ENCODE data around the gene PINLYP.
"Not testable (repeated sequence)": the region's sequence is repeated elsewhere in the genome, so short reads cannot be mapped to it uniquely, and the experiment has no call there.

Gene PINLYP

DNA sequence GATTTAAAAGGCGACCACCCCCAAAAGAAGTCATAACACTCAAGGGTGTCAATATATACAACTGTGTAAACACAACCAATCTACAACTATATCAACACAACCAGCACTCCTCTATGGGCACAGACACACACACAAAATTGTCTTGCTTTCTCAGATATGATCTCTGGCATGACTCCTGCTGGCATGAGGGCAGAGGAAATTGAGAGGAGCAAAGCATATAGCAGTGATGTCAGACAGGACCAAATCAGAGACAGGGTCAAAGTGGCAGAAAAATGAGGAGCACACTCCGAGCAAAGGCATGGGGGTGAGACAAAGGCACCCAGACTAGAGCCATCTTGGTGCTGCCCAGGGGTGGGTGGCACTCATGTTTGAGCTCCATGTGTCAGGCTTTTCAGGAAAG is 10.7 kb downstream of the PINLYP start:
- DNase-seq, result no peak

DNA sequence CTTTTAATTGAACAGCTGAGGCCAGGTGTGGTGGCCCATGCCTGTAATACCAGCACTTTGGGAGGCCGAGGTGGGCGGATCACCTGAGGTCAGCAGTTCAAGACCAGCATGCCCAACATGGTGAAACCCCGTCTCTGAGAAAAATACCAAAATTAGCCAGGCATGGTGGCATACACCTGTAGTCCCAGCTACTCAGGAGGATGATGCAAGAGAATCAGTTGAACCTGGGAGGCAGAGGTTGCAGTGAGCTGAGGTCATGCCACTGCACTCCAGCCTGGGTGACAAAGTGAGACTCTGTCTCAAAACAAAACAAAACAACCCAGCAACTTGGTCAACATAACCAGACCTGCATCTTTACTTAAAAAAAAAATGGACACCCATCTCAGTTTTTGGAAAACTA is 11.4 kb downstream of the PINLYP start:
- not testable (repeated sequence) for DNase-seq

DNA sequence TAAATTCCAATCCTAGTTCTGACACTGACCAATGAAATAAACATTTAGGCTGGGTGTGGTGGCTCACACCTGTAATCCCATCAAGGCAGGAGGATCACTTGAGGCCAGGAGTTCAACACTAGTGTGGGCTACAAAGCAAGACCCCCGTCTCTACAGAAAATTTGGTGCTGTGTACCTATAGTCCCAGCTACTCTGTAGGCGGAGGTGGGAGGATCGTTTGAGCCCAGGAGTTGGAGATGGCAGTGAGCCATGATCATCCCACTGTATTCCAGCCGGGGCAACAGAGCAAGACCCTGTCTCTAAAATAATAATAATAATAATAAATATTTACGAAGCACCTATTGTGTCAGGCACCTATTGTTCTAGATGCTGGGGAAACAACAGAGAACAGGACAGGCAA is 13.7 kb downstream of the PINLYP start:
- no peak for DNase-seq

DNA sequence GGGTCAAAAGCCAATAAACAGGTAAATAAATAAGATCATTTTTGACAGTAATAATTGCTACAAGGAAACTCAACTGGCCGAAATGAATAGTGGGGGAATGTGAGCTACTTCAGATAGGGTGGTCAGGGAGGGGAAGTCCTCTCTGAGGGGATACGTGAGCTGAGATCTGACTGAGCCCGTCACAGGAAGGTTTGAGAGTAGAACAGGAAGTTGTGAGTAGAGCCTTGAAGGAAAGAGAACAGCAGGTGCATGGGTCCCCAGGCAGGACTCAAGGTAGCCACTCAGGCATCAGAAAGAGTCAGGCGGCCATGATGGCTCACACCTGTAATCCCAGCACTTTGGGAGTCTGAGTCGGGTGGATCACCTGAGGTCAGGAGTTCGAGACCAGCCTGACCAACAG is 14.1 kb downstream of the PINLYP start:
- no peak for DNase-seq

DNA sequence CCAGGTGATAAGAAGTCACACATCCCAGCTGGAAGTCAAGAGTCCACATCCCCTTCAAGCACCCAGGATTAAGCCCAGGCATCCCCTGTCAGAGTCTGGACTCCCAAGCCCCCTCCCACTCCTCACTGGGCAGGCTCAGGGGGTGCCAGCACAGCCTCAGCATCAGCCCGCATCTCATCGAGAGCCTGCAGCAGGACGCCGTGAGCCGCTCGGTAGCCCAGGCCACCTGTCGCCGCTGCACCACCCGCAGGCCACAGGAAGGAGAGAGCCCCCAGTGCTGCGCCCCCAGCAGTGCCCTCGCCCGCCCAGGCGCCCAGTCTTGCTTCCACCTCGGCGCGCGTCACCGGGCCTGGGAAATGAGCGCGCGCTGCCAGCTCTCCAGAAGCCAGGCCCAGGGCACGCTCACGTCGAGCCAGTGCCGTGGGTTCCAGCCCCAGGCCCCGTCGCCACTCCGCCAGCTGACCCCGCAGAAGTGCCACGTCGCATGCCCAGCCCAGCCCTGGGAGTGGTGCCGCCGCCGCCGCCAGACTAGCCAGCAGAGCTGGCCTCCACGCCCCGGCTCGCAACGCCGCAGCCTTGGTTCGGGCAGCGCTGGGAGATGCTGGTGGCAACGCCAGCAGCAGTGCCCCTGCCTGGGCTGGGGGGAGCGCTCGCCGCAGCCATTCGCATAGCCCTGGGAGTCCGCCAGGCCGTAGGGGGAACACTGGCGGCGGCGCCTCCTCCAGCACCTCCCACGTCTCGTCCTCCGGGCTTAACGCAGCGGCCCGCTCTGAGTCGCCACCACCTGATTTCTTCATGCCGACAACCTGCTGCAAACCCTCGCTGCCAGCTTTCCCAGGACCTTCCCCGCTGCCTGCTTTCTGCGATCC is 16.5 kb downstream of the PINLYP start:
- no peak for DNase-seq

DNA sequence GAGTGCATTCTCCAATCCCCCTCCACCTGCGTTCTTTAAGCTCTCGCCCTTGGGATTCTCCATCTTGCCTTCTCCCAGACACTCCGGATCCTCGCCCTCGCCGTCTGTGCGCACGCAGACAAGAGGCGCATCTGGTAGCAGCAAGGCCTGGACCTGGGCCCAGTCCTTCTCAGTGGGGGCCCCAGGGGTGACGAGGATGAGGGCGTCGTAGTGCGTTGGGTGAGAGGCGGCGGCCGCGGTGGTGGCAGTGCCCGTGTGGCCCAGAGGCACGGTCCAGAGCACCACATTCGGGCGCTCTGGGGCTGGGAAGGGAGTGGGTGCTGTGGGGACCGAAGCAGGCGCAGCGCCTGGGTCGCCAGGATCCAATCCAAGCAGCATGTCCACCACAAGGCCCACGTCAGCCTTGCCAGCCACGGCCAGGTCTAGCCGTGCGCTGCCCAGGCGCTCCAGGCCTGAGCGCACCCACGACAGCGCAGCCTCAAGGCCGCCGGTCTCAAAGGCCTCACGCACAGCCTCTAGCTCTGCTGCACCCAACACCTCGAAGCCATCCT is 17.3 kb downstream of the PINLYP start:
- no peak for DNase-seq

DNA sequence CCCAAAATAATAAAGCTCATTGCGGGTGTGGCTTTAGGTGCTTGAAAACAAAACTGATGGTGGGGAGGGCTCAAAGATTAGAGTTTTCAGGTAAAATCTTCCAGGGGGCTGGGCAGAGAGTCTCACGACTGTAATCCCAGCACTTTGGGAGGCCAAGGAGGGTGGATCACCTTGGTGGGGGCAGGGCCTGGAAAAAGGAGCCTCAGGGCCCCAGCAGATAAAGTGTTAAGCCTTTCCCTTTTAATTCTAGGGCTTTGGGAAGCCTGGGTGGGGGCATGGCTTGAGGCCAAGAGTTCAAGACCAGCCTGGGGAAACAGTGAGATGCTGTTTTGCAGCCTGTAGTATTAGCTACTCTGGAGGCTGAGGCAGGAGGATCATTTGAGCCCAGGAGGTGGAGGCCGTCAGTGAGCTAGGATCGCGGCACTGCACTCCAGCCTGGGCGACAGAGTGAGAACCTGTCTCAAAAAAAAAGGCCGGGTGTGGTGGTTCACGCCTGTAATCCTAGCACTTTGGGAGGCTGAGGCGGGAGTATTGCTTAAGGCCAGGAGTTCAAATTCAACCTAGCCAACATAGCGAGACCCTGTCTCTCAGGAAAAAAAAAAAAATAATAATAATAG is 18.6 kb downstream of the PINLYP start:
- no peak for DNase-seq

DNA sequence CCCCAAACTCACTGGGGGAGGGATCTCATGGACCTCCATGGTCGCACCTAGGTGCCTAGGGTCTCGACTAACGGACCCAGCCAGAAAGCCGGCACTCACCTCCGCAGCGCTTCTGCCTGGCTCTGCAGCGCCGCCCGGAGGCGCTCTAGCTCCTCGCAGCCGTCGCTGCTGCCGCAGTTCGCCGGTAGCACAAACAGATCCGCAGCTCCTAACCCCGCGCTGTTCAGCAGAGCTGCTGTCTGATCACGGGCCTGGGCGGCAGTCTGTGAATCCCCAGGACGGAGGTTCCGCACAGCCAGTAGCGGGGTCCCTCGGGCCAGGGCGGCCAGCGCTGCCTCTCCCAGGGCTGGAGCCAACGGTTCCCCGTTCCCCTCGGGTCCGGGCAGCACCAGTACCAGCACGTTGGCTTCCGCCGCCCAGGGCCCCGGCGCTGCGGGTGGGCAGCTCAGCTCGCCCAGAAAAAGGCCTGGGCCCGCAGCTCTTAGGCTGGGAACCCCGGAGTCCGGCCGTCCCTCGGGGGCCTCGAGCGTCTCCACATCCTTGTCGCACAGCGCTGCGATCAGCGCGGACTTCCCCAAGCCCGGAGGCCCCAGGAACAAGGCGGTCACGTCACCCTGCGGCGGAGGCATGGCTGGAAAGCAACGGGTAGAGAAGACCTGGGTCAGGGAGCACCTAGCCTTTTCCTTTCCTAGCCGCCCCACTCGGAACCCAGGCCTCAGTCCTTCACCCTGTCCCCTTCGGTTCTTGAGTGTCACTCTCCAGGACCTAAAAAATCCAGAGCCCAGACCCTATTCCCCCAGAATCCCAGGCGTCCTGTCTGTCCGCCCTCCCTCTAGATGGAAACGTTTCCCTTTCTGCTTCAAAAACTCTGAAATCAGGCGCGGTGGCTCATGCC is 19.4 kb downstream of the PINLYP start:
- peak; percentile 78 for DNase-seq

DNA sequence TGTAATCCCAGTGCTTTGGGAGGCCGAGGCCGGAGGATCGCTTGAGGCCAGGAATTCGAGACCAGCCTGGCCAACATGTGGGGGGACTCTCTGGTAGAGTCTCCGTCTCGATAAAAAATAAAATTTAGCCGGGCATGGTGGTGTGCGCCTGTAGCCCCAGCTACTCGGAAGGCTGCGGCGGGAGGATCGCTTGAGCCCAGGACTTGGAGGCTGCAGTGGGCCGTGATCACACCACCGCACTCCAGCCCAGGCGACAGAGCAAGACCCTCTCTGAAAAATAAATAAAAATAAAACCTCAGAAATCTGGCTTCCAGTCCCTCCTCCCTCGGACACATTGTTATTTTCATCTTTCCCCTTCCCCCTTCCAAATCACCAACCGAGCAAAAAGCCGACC is 20.0 kb downstream of the PINLYP start:
- DNase-seq, result no peak

DNA sequence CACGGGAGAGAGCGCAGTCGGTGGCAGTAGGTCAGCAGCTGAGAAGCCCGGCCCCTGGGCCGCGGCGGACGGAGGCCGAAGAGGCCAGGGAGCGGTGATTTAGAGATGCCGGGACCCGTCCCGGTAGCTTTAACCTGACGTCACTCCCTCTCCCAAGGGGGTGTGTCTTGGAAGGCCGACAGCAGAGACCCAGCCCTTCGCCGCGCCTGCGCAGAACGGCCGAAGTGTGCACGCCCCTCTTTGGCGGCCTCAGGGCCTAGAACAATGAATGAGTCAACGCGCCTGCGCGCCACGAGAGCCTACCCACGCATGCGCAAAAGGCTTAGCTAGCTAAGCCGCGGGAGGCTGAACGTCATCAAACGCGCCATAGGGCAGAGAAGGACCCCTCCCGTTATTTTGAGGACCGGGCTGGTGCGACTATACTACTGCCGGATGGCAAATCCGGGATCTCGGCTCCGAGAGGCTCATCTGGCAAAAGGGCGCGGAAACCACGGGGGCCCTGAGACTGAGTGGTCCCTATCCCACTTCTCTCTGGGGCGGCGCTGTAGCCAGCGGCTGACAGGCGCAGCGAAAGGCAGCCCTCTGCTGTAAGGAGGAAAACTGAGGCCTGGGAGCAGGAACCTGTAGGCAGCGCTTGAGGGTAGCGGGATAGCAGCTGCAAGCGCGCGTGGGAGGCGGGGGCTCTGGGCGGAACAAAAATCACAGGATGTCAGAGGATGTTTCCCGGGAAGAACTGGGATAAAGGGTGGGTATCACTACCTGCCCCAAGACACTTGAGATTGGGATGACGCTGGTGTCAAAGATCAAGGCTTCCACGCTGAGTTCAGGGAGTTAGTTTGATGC is 20.6 kb downstream of the PINLYP start, which contains the start of the genes IRGQ and ZNF576:
IRGQ (minus strand) TSS at position 136 of the 843 bp plus-strand sequence. CDS start 796 bp downstream, outside the sequence.
ZNF576 (plus strand) TSS at position 597 of the 843 bp plus-strand sequence. CDS start 514 bp downstream, outside the sequence.
- peak; percentile 100 for DNase-seq

DNA sequence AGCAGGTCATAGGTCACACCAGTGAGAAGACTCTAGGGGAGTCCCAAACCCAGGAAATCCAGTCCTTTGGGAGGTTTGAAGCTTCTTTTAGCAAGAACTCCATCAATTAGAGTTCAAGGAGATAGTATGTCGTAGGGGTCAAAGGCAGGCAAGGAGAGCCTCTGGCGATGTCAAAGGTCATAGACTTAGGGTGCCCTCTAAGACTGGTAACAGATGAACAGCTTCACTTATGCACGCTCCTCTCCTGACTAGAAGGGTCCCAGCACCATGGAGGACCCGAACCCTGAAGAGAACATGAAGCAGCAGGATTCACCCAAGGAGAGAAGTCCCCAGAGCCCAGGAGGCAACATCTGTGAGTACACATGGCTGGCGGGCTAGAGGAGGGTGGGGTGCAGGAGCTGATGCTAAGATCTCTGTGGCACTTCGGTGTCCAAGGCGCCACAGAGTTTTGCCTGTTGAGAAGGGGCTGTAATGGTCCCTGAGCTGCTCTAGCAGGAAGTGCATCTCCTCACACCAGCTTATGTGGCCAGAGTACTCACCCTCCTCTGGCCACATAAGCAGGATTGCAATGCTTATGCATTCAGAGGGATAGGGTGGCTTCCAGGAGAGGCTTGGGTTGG is 21.4 kb downstream of the PINLYP start:
- DNase-seq, result no peak

DNA sequence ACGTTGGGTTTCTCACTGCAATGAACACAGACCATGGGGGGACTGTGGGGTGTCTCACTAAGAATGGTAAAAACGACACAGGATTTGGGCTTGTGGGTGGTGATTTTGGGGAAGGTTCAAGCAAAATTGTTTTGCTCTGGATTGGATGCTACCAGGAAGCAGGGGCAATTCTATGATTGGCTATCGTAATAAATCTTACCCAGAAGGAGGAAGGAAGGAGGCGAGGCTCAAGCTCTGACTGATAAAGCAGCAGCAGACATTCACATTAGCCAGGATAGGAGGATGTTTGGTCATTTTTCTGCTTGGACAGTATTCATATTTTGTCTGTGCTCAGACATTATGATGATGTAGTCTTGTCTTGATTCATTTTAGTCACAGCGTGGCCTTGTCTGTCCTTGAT is 22.3 kb downstream of the PINLYP start:
- no peak for DNase-seq

DNA sequence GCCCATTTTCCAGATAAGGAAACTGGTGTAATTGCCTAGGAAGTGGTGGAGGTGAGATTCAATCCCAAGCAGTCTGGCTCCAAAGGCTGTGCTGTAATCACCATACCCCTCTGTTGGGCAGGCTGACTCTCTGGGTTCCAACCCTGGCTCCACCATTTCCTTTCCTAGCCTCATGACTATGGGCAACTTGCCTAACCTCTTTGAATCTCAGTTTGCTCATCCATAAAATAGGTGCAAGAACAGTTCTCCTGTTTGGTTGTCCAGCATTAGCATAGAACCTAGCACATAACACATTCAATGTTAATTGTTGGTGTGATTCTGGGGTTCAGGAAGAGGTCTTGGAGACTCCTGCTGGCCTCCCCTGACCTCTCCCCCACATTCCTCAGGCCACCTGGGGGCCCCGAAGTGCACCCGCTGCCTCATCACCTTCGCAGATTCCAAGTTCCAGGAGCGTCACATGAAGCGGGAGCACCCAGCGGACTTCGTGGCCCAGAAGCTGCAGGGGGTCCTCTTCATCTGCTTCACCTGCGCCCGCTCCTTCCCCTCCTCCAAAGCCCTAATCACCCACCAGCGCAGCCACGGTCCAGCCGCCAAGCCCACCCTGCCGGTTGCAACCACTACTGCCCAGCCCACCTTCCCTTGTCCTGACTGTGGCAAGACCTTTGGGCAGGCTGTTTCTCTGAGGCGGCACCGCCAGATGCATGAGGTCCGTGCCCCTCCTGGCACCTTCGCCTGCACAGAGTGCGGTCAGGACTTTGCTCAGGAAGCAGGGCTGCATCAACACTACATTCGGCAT is 23.0 kb downstream of the PINLYP start:
- DNase-seq, result no peak

DNA sequence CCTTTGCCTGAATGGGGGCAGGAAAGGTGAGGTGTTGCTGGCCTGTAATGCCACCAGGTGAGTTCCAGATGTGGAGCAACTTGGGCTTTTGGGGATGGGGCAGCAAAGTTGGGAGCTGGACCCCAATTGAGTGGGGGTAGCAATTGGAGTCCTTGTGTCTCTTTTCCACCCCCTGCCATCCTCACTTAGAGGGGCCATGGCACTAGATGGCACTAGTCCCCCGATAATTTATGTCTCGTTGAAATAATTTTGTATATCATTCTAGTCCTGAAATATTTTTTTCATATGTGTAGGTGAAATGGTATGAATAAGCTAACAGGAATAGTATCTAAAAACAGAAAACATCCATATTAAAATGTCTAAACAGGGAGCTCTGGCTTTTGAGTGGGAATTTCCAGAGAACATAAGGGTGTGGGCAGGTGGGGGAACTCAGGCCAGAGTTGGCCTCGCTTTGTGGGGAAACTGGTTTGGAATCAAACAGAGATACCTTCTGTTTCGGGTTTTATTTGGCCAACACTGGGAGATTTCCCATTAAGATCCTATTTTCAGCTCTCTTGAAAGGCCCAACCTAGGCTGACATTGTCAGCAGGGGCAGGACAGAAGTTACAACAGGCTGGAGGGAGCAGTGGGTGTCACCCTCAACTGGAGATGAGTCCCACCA is 24.2 kb downstream of the PINLYP start:
- DNase-seq, result no peak

DNA sequence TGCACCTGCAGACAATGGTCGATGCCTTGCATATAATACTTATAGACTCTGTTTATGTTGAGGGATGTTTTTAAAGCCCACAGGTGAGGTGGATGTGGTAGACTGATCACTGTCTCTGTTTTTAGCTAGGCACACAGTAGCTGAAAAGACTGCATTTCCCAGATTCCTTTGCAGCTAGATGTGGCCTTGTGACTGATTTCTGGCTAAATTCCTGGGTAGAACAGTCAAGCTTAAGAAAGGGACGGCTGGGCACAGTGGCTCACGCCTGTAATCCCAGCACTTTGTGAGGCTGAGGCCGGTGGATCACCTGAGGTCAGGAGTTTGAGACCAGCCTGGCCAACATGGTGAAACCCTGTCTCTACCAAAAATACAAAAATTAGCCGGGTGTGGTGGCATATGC is 24.7 kb downstream of the PINLYP start:
- DNase-seq, result not testable (repeated sequence)

DNA sequence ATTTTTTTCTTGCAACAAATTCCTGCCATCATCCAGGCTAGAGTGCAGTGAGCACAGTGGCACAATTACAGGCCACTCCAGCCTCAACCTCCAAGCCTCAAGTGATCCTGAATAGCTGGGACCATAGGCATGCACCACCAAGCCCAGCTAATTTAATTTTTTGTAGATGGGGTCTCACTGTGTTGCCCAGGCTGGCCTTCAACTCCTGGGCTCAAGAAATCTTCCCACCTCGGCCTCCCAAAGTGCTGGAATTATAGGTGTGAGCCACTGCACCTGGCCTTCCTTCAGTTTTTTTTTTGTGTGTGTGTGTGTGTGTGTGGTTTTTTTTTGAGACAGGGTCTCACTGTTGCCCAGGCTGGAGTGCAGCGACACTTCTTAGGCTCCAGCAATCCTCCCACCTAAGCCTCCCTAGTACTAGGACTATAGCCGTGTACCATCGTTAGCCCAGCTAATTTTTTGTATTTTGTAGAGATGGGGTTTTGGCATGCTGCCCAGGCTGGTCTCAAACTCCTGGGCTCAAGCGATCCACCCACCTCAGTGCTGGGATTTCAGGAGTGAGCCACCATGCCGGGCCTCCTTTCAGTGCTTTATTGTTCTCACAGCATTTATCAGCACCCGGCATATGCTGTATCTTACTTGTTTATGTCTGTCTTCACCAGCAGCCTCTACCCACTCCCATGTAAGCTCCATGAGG is 30.4 kb downstream of the PINLYP start:
- no peak for DNase-seq

DNA sequence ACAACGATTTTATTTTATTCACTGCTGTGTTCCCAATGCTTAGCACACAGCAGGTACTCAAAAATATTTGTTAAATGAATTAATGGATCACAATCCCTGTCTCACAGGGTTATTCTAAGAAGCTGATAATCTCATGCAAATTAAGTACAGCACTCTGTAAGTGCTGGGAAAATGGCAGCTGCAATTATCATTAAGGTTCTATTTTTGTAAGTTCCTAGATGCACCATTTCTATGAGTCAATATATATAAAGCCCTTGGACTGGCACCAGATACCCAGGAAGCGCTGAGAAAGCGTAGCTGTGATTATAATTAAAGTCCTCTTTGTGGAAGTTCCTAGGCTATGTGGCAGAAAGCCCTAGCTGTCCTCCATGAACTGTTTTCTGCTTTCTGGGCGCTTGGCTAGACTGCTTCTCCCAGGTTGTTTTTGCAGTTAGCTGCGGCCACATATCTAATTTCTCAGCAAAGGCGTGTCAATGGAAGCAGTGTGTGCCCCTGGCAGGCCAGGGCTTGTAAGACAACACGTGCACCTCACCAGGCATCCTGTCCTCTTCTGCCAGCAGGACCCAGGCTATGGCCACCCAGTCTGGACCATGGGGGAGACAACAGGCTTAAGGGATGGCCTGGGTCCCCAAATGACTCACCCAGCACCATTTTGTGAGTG is 31.1 kb downstream of the PINLYP start:
- DNase-seq, result no peak
